Measurements from ENCODE around the gene TBK1. TPM values are rescaled to one million over a fixed set of nuclear protein-coding genes. Genes with fewer than 3 reads are reported as not detected.

TBK1 gene
- total RNA-seq, 1 donor from 2014 or later, result 11.5 TPM

- Histone ChIP-seq H3K4me1 (peaks cover under 1% of the 10 kb centered on the region), H3K36me3 (no peaks in the 10 kb centered on the region), H3K27me3 (ENCODE audit: low read depth) (no peaks in the 10 kb centered on the region), H3K27ac (replicated peaks) (no peak overlapping the region), H3K9me3 (replicated peaks) (no peaks in the 10 kb centered on the region), H3K4me3 (no peak overlapping the region)
- no peak for DNase-seq
- intact Hi-C loops (cut with micrococcal nuclease), result no loop called here
- no peak for TF ChIP-seq CTCF (IDR thresholded peaks at IDR 0.05; ENCODE audit: borderline replicate concordance)
These were observed 92.6 kb downstream of the TBK1 start for GRCh38 chr12:64544371-64545080.

DNA sequence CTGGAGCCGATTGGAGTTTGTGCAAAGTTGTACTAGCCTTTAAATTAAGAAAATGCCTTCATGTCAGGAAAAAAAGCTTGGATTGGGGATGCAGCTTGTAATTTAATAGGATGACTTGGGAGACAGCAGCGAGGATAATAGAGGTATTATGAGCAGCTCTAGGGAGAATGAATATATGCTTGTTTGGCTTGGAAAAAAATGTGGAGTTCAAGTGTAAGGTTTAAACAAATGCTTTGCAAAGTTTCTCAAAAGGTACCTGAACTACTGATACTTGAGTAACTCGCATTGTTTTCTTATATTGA lies 93.1 kb downstream of the TBK1 start:
- no peak for TF ChIP-seq CTCF (IDR thresholded peaks at IDR 0.05; ENCODE audit: borderline replicate concordance)
- no peaks in the 10 kb centered on the region for H3K9me3 ChIP-seq (replicated peaks)
- peaks cover 5% of the 10 kb centered on the region for H3K4me1 ChIP-seq
- DNase-seq, result no peak
- no peaks in the 10 kb centered on the region for H3K36me3 ChIP-seq
- H3K27ac ChIP-seq (replicated peaks), result no peak overlapping the region
- intact Hi-C loops (cut with micrococcal nuclease), result no loop called here
- no peaks in the 10 kb centered on the region for H3K27me3 ChIP-seq (ENCODE audit: low read depth)
- H3K4me3 ChIP-seq, result no peak overlapping the region

DNA sequence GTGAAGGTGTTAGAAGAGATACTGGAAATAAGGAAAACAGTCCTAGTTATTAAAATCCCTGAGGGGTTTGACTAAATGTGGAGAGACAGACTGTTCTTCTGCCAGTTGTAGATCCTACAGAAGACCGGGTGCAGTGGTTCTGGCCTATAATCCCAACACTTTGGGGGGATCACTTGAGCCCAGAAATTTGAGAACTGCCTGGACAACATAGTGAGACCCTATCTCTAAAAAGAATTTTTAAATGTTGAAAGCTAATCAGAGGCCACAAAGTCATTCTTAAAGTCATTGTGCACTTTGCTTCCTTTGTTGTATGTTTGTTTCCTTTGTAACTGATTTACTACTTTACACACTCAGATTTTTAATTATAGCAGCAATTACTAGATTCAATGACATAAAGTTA lies 97.2 kb downstream of the TBK1 start:
- intact Hi-C loops (cut with micrococcal nuclease), result loop anchor here (2.0 kb wide), 1 partner anchor 150 kb away; no protein-coding TSS in a partner anchor
- no peak for TF ChIP-seq CTCF (IDR thresholded peaks at IDR 0.05; ENCODE audit: borderline replicate concordance)
- H3K27me3 ChIP-seq (ENCODE audit: low read depth), result no peaks in the 10 kb centered on the region
- H3K9me3 ChIP-seq (replicated peaks), result no peaks in the 10 kb centered on the region
- no peak for DNase-seq
- H3K27ac ChIP-seq (replicated peaks), result no peak overlapping the region
- no peak overlapping the region for H3K4me3 ChIP-seq
- no peaks in the 10 kb centered on the region for H3K36me3 ChIP-seq
- peaks cover 17% of the 10 kb centered on the region for H3K4me1 ChIP-seq

GRCh38 chr12:64550755-64551154 lies 98.8 kb downstream of the TBK1 start:
- intact Hi-C loops (cut with micrococcal nuclease), result no loop called here
- peaks cover 17% of the 10 kb centered on the region for H3K4me1 ChIP-seq
- TF ChIP-seq CTCF (IDR thresholded peaks at IDR 0.05; ENCODE audit: borderline replicate concordance), result no peak
- no peak overlapping the region for H3K4me3 ChIP-seq
- H3K27ac ChIP-seq (replicated peaks), result no peak overlapping the region
- no peak for DNase-seq
- no peaks in the 10 kb centered on the region for H3K36me3 ChIP-seq
- no peaks in the 10 kb centered on the region for H3K27me3 ChIP-seq (ENCODE audit: low read depth)
- no peaks in the 10 kb centered on the region for H3K9me3 ChIP-seq (replicated peaks)

GRCh38 chr12:64551676-64552075 lies 99.8 kb downstream of the TBK1 start:
- no peaks in the 10 kb centered on the region for H3K9me3 ChIP-seq (replicated peaks)
- H3K4me1 ChIP-seq, result peaks cover 17% of the 10 kb centered on the region
- H3K27ac ChIP-seq (replicated peaks), result peak overlapping the region; percentile 22
- no peaks in the 10 kb centered on the region for H3K27me3 ChIP-seq (ENCODE audit: low read depth)
- intact Hi-C loops (cut with micrococcal nuclease), result no loop called here
- DNase-seq, result no peak
- H3K4me3 ChIP-seq, result no peak overlapping the region
- H3K36me3 ChIP-seq, result no peaks in the 10 kb centered on the region
- no peak for TF ChIP-seq CTCF (IDR thresholded peaks at IDR 0.05; ENCODE audit: borderline replicate concordance)

Other genes with a start within 250 kb of the TBK1 start
- gene KICS2, start 229.8 kb upstream of the TBK1 start, total RNA-seq, result 3.5 TPM
- gene C12orf56, start 61.4 kb upstream of the TBK1 start, total RNA-seq, result not detected
- gene XPOT, start 47.7 kb upstream of the TBK1 start, total RNA-seq, result 27.8 TPM
- gene RASSF3, start 158.4 kb downstream of the TBK1 start, total RNA-seq, result 102 TPM